K562 (cell line): Measurements from ENCODE around the gene MTF1.

Experiments
- CEBPB ChIP-seq: fragments of 450-650 bp; IDR thresholded peaks from 2 replicates; pipeline ENCODE4 v1.6.1; 2016; ENCODE audit warnings: missing genetic modification characterization, missing compliant biosample characterization
- ETV6 ChIP-seq, 3 experiments: fragments of 150-350 bp in 1 of 3; sonication (generic) in 1 of 3; formaldehyde crosslinking in 1 of 3; IDR thresholded peaks; 2 replicates each; pipeline versions ENCODE4 v1.6.1 to v1.8.0; 2014 to 2022; ENCODE audit warnings: borderline replicate concordance in 2 of 3, low read depth in 2 of 3, antibody characterized with exemption in 1 of 3, low read length in 1 of 3, mild to moderate bottlenecking in 1 of 3, missing genetic modification reagents in 1 of 3
- FOS ChIP-seq: IDR thresholded peaks from 3 replicates; pipeline ENCODE4 v1.6.1; 2011; ENCODE audit not compliant: insufficient read length; ENCODE audit errors: extremely low read depth
- FOXM1 ChIP-seq, 2 experiments: fragments of 450-650 bp in 1 of 2; sonication (generic) in 1 of 2; formaldehyde crosslinking in 1 of 2; IDR thresholded peaks; 2 replicates each; pipeline versions ENCODE4 v1.6.1 to v1.9.0; 2017 to 2022; ENCODE audit warnings: low read depth in 2 of 2, mild to moderate bottlenecking in 2 of 2, missing genetic modification reagents in 1 of 2, moderate library complexity in 1 of 2
- GABPB1 ChIP-seq: sonication (generic); formaldehyde crosslinking; IDR thresholded peaks from 2 replicates; pipeline ENCODE4 v1.8.0; 2022; ENCODE audit warnings: mild to moderate bottlenecking, missing genetic modification reagents
- HDAC2 ChIP-seq: fragments of 450-650 bp; IDR thresholded peaks from 2 replicates; pipeline ENCODE4 v1.6.1; 2016; ENCODE audit warnings: mild to moderate bottlenecking
- KAT2B ChIP-seq: IDR thresholded peaks from one replicate; pipeline ENCODE4 v1.6.1; 2012; ENCODE audit warnings: low read depth, mild to moderate bottlenecking, control low read depth, inconsistent platforms, low read length, moderate library complexity
- MAX ChIP-seq: sonication (generic); formaldehyde crosslinking; IDR thresholded peaks from 2 replicates; pipeline ENCODE4 v1.9.0; 2022; ENCODE audit warnings: mild to moderate bottlenecking, missing genetic modification reagents
- MED1 ChIP-seq: sonication (generic); formaldehyde crosslinking; IDR thresholded peaks from 2 replicates; pipeline ENCODE4 v1.8.1; 2023; ENCODE audit warnings: missing genetic modification reagents, borderline replicate concordance
- TAF1 ChIP-seq: IDR thresholded peaks from 2 replicates; pipeline ENCODE4 v1.6.1; 2011; ENCODE audit warnings: mild to moderate bottlenecking, low read length, moderate library complexity; ENCODE audit not compliant: insufficient read depth, control insufficient read depth, severe bottlenecking; ENCODE audit errors: extremely low read depth
- TARDBP ChIP-seq: fragments of 450-650 bp; IDR thresholded peaks from 2 replicates; pipeline ENCODE4 v1.6.1; 2016
- TF ChIP-seq, protein P1 (sequence below), 3 experiments: IDR thresholded peaks in 2 of 3; conservative IDR thresholded peaks in 1 of 3; 2 replicates each; pipeline ENCODE4 v1.5.1; 2011 to 2012; ENCODE audit warnings: low read length in 3 of 3, mild to moderate bottlenecking in 3 of 3, control low read depth in 2 of 3, improper control_type of control experiment in 1 of 3, inconsistent platforms in 1 of 3, low read depth in 1 of 3, mixed read lengths in 1 of 3, moderate library complexity in 1 of 3; ENCODE audit not compliant: insufficient read depth in 2 of 3
- TF ChIP-seq, protein P2 (sequence below): fragments of 250-450 bp; sonication (Bioruptor Pico); IDR thresholded peaks from 2 replicates; pipeline ENCODE4 v1.5.0; 2021; ENCODE audit warnings: mild to moderate bottlenecking, borderline replicate concordance
- TF ChIP-seq, protein P3 (sequence below): fragments of 250-450 bp; sonication (Bioruptor Pico); IDR thresholded peaks from 2 replicates; pipeline ENCODE4 v1.5.1; 2021; ENCODE audit warnings: mild to moderate bottlenecking

DNA sequence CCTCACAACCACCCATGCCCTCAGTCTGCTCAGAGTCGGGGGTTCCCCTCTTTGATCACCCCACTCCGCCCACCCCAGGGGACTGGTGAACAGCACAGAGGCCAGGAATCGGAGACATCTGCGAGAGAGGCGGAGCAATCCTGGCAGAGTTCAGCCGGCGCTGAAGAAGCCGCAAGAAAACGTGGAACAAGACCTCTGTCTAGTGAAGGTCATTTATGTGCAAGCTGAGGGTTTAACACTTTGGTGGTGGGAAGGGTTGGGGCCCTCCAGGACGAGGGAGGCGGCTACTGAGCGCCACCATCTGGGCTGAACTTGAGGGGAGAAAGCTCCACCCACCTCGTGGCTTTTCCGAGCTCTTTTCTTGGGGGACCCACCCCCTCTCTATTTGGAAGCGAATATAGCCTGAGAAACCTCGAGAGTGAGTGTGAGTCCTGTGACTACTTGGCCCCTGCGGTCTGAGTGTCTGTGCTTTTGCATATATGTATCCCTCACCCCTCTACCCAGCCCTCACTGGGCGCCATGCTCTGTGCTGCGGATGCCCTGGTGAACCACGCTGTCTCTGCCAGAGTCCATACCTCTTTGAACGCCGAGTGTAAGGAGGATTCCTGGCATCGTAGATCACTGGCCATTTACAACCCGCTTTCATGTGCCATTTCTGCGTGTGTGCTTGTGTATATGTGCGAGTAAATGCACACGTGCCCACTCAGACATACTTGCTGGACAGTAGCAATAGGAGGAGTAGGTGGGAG is 93.3 kb downstream of the MTF1 start:
- TF ChIP-seq MED1 (CRISPR knock-in tag) (no peak), TARDBP (no peak), KAT2B (no peak), MAX (CRISPR knock-in tag) (no peak), GABPB1 (CRISPR knock-in tag) (no peak), FOS (no peak), FOXM1 (IDR thresholded peaks at IDR 0.05; ENCODE audit: low read depth) (no peak), FOXM1 (CRISPR knock-in tag; IDR thresholded peaks at IDR 0.05; ENCODE audit: low read depth) (no peak), ETV6 (IDR thresholded peaks at IDR 0.05; ENCODE audit: borderline replicate concordance in 1 of 2, low read depth in 2 of 2, low read length in 1 of 2) (no peak), ETV6 (CRISPR knock-in tag; IDR thresholded peaks at IDR 0.05; ENCODE audit: borderline replicate concordance) (no peak), TAF1 (no peak), CEBPB (tag) (no peak), HDAC2 (no peak)
- TF ChIP-seq, protein P1, sequence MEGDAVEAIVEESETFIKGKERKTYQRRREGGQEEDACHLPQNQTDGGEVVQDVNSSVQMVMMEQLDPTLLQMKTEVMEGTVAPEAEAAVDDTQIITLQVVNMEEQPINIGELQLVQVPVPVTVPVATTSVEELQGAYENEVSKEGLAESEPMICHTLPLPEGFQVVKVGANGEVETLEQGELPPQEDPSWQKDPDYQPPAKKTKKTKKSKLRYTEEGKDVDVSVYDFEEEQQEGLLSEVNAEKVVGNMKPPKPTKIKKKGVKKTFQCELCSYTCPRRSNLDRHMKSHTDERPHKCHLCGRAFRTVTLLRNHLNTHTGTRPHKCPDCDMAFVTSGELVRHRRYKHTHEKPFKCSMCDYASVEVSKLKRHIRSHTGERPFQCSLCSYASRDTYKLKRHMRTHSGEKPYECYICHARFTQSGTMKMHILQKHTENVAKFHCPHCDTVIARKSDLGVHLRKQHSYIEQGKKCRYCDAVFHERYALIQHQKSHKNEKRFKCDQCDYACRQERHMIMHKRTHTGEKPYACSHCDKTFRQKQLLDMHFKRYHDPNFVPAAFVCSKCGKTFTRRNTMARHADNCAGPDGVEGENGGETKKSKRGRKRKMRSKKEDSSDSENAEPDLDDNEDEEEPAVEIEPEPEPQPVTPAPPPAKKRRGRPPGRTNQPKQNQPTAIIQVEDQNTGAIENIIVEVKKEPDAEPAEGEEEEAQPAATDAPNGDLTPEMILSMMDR (IDR thresholded peaks at IDR 0.05 in 2 of 3, conservative IDR thresholded peaks at IDR 0.05 in 1 of 3; ENCODE audit: insufficient read depth in 2 of 3, low read depth in 1 of 3, low read length in 3 of 3): peak; percentile 56 to 62 (median 61)
- TF ChIP-seq, protein P2, sequence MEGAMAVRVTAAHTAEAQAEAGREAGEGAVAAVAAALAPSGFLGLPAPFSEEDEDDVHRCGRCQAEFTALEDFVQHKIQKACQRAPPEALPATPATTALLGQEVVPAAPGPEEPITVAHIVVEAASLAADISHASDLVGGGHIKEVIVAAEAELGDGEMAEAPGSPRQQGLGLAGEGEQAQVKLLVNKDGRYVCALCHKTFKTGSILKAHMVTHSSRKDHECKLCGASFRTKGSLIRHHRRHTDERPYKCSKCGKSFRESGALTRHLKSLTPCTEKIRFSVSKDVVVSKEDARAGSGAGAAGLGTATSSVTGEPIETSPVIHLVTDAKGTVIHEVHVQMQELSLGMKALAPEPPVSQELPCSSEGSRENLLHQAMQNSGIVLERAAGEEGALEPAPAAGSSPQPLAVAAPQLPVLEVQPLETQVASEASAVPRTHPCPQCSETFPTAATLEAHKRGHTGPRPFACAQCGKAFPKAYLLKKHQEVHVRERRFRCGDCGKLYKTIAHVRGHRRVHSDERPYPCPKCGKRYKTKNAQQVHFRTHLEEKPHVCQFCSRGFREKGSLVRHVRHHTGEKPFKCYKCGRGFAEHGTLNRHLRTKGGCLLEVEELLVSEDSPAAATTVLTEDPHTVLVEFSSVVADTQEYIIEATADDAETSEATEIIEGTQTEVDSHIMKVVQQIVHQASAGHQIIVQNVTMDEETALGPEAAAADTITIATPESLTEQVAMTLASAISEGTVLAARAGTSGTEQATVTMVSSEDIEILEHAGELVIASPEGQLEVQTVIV (CRISPR knock-in tag): no peak
- TF ChIP-seq, protein P3, sequence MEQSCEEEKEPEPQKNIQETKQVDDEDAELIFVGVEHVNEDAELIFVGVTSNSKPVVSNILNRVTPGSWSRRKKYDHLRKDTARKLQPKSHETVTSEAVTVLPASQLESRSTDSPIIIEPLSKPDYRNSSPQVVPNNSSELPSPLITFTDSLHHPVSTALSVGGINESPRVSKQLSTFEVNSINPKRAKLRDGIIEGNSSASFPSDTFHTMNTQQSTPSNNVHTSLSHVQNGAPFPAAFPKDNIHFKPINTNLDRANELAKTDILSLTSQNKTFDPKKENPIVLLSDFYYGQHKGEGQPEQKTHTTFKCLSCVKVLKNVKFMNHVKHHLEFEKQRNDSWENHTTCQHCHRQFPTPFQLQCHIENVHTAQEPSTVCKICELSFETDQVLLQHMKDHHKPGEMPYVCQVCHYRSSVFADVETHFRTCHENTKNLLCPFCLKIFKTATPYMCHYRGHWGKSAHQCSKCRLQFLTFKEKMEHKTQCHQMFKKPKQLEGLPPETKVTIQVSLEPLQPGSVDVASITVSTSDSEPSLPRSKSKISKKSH: no peak
